T-helper 2 cell treated with Interferon-gamma antibody and Interleukin-4, amounts not matched to agents 100 ng/mL and 5 ng/mL, for 36 hours (primary cell): Measurements from ENCODE around the gene KLHL14. TPM values are rescaled to one million over a fixed set of nuclear protein-coding genes. Genes with fewer than 3 reads are reported as not detected.
"Not testable (repeated sequence)": the region's sequence is repeated elsewhere in the genome, so short reads cannot be mapped to it uniquely, and the experiment has no call there.

Source experiments
- intact Hi-C: fragments of 100-400 bp; cut with micrococcal nuclease; formaldehyde crosslinking; loops from one replicate; pipeline ENCODE4 v1.15.1; 2023
- total RNA-seq: library from RNA; stranded (reverse); gene quantifications from 2 replicates; pipeline ENCODE4 v1.2.3, GENCODE V29; 2022

Gene KLHL14
- total RNA-seq, 1 donor from 2014 or later, result not detected

DNA sequence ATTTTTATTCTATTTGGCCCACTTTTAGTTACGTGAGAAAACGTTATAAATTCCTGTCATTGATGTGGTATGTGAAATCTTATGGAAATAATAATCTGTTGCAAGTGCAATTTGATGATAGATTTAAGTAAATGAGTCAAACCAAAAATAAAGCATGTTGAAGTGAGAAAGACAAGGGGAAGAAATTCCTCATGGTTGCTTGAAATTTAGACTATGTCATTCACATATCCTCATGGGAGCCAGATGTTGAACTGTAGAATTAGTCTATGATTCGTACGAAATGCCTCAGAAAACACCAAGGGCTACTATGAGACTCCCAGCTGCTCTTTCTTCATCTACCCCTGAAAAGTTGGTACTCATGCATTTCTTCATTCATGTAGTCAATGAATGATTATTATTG is 55.7 kb downstream of the KLHL14 start:
- intact Hi-C loops, result no loop called here

DNA sequence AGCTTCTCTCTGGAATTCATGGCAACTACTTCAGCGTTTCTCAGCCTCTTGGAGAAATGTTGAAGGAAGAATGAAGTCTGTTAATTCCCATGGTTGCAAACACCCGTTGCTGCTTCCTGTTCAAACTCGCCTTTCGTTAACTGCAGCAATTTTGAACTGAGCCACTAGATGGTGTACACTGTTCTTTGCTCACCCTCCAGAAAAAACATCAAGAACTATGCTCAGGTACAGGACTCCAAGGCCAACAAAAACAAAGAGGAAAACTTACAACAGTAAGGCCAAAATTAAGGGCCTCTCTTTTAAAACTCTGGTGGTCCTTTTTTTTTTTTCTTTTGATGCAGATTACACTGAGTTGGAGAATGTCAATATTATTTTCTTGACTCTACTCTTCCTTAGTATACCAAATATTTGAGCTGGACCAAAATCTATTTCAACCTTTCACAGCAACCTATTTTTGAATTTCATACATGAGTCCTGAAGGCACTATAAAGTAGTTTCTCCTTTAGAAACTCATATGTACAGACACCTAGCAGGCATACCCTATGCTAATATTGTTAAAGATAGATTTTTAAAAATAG is 58.2 kb downstream of the KLHL14 start:
- intact Hi-C loops, result loop anchor here (1.0 kb wide), 1 partner anchor 216 kb away; no protein-coding TSS in a partner anchor

DNA sequence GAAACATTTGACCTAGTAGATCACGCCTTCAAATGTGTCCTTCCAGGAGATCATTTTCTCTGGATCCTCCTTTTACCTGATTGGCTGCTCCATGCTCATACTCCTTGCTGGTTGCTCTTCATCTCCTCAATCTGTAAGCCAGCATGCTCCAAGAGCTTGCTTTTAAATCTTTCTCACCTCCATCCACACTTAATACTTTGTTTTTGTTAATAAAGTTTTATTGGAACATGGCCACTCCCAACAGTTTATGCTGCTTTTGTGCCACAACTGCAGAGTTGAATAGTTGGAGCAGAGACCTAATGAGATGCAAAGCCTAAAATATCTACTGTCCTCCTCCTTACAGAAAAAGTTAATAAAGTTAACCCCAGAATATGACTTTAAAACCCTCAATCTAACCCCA is 60.0 kb downstream of the KLHL14 start:
- intact Hi-C loops, result no loop called here

DNA sequence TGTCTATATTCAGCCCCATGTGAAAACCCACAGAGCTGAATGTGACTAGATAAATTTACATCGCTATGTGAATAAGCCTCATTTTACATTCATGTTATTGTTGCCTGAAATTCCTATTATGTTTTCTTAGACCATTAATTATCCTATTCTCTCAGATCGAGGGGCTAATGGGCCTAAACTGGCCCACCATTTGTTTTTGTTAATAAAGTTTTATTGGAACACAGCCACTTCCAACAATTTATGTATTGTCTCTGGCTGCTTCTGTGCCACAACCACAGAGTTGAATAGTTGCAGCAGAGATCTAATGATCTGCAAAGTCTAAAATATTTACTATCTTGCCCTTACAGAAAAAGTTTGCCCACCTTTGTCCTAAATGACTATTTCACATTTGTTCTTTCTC is 61.0 kb downstream of the KLHL14 start:
- intact Hi-C loops, result no loop called here

DNA sequence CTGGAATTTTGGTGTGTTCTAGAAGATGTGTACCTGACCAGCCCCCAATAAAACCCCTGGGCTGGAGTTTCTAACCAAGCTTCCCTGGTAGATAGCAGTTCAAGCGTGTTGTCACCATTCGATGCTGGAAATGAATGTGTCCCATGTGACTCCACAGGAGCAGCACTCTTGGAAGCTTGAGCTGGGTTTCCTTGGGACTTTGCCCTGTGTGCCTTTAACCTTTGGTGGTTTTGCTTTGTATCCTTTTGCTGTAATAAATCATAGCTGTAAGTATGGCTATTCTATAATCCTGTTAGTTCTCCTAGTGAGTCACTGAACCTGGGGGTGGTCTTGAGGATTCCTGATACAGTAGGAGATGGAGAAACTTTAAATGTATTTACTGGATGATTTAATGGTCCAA is 65.2 kb downstream of the KLHL14 start:
- intact Hi-C loops, result no loop called here

DNA sequence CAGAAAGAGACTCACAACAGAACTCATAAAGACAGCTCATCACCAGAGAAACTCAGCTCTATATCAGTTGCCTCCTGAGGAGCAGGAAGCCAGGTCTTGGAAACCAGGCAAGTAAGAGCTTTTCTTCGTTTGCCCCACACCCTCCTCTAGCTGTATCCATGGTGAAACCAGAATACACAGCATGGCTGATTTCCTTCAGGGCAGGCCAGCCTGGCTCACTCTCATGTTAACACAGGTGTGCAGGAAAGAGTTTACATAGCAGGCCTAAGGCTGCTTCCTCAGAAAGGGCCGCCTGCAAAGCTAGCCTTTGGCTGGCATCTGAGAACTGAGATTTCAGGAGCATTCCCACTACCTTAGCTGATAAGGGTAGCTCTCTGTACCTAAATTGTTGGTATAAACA is 65.7 kb downstream of the KLHL14 start:
- intact Hi-C loops, result no loop called here

DNA sequence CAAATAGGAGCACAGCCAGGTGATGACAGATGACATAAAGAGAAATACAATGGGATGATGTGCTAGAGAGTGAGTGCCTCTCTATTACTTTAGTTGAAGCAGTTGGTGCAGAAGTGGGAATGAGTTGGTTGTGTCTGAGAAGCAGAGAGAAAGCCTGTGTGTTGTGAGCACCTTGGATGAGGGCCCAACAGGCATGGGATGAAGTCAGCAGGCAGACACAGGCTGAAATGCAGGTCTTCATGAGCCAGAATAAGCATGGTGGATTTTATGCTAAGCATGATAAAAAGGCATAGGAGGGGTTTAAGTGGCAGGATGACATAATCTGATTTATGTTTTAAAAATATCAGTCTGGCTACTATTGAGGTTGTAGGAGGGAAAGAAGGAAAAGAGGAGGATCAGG is 71.5 kb downstream of the KLHL14 start:
- intact Hi-C loops, result no loop called here

DNA sequence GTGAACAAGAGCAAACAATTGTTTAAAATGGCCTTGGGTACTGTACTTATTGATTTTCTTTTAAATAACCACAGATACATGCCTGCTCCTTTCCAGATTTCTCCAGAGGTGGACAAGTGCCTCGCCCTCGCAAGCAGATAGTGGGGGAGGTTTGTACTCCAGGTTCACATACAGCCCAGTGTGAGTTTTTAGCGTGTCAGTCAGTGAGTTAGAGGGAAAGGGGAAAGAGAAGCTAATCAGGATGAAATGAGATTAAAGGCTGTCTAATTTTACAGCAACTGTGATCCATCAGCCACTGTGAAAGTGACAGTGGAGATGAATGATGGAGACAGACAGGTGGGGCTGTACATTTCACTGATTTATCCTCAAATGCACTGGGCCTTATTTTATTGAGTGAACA is 74.7 kb downstream of the KLHL14 start:
- intact Hi-C loops, result no loop called here

DNA sequence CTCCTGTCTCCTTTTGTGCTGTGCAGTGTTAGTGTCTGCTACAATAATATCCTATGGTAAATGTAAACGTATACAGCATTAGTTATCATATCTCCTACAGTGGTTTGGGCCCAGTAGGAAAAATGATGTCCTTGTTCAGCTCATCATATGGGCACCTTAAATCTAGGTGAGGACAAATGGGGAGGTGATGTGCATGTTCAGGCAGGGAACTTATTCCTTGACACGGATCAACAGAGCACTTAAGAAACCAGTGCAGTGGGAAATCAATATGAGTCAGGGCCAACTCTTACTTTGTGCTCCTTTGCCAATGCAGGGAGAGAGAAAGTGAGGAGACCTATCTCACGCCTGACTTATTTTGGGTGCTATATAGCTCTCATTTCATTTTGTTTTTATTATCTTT is 76.4 kb downstream of the KLHL14 start:
- intact Hi-C loops, result no loop called here

DNA sequence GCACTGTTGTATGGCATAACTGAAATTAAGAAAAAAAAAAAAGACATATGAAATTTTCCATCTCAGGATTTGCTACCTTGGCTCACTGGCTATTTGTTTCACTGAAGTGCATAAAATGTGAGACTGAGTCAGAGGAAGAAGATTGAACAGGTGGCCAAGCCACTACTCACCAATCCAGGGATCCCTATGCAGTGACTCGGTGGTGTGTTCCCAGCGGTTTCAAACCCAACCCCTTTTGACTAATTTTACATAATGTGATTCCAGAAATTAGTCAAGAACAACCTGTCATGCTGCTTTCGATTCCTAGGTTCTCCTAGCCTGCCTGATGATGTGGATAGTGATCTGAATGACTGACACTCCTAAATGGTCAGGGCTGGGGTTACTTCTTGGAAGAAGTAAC is 77.3 kb downstream of the KLHL14 start:
- intact Hi-C loops, result no loop called here

DNA sequence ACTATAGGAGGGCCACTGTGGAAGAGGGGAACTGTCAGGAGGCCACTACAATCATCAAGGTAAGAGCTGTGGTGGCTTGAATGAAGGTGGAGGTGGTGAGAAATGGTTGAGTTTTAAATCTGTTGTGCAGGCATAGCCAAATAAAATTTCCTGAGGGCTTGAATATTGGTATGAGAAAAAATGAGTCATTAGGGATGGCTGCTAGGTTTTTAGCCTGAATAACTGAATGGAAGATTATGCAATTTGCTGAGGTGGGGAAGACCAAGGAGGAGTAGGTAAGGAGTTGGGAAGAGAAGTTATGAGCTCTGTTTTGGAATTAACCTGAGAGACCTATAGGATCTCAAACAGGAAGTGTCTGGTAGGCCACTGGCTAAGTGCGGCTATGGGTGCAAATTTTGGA is 84.0 kb downstream of the KLHL14 start:
- intact Hi-C loops, result no loop called here

DNA sequence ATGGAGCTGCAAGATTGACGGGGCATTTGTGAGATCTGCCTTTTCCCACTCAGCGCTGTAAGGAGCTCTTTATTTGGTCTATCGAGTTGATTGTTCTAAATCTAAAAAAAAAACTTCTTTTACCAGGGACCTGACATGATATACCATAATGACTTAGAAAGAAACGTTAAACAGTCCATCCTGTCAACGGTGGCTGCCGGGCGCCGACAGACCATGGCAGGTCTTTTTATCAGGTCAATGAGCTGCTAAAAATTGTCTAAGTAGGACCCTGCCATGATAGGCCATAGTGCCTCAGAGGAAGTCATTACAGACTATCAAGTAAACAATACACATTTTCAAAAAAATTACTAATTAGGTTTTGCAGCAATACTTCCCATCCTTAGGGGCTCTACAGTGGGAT is 87.9 kb downstream of the KLHL14 start:
- intact Hi-C loops, result no loop called here

DNA sequence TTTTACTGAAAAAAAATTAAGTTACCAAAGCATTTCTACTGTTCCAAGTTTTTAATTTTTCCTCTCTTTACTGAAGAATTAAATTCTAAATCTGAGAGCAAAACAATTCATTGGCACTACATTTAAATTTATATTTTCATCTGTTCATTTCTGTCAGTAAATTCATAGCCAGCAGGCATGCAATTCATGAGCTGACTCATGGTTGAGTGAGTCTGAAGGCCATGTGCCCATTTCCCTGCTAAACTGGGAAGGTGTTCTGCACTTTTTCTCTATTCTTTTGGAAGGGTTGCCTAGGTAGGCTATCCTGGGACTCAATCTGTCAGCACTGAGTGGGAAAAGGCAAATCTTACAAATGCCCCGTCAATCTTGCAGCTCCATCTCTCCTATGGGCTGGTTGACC is 88.7 kb downstream of the KLHL14 start:
- intact Hi-C loops, result no loop called here

DNA sequence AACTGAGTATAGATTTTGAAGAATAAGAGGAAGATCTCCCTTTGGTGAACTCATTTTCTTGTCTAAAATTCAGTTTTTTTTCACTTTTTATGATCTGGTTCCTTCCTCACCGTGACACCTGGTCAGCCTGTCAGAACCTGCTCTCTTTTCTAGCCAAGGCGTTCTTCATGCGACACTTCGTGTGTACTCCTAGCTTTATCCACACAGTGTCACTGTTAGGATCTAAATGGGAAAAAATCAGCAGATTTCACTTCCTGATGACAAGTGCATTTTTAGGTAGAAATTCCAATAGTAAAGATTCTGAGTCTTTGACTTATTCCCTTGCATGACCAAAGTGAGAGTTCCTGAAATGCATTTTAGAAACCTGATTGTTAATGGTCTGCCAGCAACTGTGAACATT is 89.8 kb downstream of the KLHL14 start:
- intact Hi-C loops, result no loop called here

DNA sequence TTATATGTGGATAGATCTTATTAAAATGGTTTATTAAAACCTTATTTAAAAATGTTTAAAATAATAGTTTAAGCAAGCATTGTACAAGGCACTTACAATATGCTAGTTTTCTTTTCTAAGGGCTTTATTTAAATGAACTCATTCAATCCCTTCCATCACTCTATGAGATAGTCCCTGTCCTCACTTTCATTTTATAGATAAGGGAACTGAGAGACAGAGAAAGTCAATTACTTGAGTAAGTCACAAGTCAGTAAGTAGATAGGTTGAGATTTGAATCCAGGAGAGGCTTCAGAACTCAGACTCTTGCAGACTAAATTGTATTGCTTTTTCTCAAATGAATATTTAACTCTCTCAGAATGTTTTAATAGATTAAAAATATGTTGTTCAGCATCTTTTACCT is 95.2 kb downstream of the KLHL14 start:
- intact Hi-C loops, result no loop called here

DNA sequence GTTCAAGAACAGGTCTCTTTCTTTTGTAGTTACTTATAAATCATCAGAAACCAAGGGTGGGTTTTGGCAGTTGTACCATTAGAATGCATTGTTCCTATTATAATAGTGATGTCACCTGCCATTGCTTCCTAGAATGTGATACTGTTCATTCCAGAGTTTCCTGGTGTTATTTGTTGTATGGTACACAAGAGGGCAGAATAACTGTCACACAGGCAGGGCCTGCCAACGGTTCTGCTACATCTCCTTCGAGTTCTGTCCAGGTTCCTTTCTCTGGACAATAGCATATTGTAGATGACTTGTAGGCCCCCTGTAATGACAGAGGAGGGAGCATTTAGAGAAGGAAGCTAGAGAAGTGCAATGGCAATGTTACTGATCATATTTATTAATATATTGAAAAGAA is 98.3 kb downstream of the KLHL14 start:
- intact Hi-C loops, result no loop called here

DNA sequence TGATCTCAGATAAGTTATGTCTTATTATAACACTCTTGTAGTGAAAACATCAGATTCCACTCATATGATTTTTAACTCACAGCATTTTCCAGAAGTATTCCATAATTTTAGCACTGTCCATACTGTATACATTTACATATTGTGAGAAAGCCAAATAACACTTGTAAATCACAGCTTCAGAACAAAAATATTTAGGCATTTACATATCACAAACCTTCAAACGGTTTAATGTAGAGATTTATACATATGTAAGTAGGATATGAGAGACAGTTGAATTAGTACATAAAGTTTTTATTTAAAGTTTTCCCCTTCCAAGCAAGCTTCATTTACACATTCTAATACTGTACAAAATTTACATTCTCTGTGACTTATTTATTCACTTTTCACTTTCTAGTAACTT is 100.4 kb downstream of the KLHL14 start:
- intact Hi-C loops, result no loop called here

DNA sequence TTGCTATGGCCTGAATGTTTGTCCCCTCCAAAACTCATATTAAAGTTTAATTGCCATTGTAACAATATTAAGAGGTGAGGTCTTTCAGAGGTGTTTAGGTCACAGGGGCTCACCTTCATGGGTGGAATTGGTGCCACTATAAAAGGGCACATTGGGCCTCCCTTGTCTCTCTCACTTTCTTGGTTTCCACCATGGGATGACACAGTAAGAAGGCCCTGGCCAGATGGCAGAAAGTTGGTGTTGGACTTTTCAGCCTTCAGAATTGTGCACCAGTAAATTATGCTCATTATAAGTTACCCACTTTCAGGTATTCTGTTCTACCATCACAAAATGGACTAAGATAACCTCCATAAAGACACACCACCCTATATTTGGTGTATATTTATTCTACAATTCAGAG is 102.1 kb downstream of the KLHL14 start:
- intact Hi-C loops, result no loop called here

DNA sequence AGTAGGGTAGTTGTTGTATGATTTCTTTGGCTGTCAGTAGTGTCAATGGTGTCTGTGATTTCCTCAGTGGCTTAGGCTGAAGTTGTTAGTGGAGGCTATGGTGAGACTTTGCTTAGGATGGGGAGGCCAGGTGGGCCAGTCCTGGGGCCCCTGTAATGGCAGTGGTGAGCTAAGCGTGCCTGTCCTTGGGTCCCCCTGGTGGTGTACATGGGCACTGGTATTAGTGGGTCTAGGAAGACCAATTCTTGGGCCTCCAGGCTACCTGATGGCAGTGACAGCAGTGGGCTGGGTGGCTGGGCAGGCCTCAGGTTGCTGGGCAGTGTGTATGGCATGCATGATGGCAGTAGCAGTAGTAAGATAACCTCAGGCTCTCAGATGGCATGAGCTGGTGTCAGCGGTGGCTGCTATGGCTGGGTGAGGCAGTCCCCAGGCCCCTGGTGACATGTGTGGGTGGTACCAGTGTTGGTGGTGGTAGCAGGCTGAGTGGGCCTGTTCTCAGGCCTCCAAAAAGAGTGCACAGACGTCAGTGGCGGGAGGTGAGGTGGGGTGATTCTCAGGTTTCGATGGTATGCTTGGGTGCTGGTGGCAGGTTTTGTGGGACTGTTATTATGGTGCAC is 103.2 kb downstream of the KLHL14 start:
- intact Hi-C loops, result no loop called here

DNA sequence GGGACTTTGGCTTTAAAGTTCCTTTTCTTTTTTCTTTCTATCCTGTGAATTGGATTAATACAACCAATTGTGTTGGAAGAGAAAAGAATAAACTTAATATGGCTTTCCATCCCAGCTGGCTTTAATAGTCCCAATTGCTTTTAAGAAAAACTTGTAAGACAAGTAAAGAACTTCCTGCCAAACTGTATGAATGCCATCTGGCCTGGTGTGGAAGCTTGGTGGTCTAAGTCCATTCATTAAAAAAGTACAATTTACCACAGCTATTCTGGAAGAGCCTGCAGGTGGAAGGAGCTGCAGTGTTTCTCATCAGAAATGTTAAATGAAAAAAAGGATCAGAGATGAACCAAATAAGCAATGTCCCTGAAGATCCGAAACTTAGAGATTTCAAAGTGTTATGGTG is 103.9 kb downstream of the KLHL14 start:
- intact Hi-C loops, result no loop called here

DNA sequence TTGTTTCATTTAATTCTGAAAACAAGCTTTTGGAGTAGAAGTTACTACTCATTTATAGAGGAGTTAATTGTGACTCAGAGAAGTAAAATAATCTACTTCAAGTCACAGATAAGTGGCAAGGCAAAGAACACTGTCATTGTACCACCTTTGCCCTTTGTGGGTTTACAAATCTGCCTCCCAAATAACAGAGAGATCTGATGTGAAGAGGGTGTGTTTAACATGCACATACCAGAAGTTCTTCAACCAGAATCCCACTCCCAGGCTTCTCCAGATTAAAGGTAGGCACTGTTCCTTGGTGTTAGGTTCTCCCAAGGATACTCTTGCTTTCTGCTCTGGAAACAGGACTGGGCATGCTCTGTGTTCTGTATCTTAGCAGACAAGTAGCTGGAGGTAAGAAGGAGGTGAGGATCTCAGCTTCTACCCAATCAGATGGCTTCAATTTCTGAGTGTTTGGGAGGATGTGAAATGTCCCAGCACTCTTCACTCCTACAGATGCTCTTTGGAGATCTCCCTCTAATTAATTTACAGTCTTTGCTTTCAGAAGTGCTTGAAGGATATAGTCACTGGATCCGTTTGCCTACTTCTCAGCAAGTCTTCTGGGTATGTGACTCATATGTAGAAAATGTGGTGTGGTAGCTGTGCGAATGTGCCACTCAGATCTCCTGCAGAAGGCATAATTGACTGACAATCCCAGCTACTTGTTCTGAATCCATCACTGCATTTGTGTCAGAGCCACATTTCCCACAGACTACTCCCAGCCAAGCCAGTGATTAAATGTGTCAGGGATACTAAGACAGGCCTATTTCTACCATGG is 111.1 kb downstream of the KLHL14 start:
- intact Hi-C loops, result no loop called here

DNA sequence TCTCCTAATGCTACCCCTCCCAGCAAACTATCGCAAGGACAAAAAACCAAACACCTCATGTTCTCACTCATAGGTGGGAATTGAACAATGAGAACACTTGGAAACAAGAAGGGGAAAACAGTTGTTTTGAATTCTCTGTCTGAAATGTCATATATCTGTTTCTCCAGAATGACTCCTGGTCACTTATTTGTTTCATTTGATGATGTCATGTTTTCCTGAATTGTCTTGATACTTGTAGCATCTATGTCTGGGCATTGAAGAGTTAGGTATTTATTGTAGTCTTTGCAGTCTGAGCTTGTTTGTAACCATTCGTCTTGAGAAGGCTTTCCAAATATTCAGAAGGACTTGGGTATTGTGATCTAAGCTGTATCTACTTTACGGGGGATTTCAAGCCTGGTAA is 118.3 kb downstream of the KLHL14 start:
- intact Hi-C loops, result not testable (repeated sequence)

DNA sequence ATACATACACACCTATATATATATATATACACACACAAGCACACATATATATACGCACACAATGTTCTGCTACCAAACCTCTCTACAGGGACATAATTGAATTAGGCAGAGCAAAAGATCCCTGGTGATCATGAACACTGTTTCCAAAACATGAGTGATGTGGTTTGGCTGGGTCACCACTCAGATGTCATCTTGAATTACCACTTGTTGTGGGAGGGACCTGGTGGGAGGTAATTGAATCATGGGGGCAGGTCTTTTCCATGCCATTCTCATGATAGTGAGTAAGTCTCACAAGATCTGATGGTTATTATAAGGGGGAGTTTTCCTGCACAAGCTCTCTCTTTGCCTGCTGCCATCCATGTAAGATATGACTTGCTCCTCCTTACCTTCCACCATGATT is 135.2 kb downstream of the KLHL14 start:
- intact Hi-C loops, result not testable (repeated sequence)
